Activated T-cell treated with anti-CD3 and anti-CD28 coated beads, Interleukin-2, amount 50 U/mL, for 4 hours (primary cell): Measurements from ENCODE around the gene CLSTN2. TPM values are rescaled to one million over a fixed set of nuclear protein-coding genes. Genes with fewer than 3 reads are reported as not detected.

Experiments used
- ATAC-seq, 2 donors: fragments of 200-7000 bp; cut with Tn5 transposase; one replicate each; pipeline ENCODE4 v1.10.0; 2021
- DNase-seq: peaks from one replicate; pipeline ENCODE4 v3.0.0-alpha.2; 2020
- H3K27me3 Mint-ChIP-seq: one replicate; pipeline ENCODE4 v1.8.0; 2021; ENCODE audit warnings: low read depth, mixed read lengths
- H3K36me3 Mint-ChIP-seq: one replicate; pipeline ENCODE4 v1.8.0; 2022; ENCODE audit warnings: mixed read lengths; ENCODE audit not compliant: insufficient read depth
- H3K4me1 Mint-ChIP-seq: one replicate; pipeline ENCODE4 v1.8.0; 2021; ENCODE audit warnings: low read depth, mixed read lengths
- H3K4me3 Mint-ChIP-seq: one replicate; pipeline ENCODE4 v1.8.0; 2021; ENCODE audit warnings: mild to moderate bottlenecking, moderate library complexity, mixed read lengths
- H3K9me3 Mint-ChIP-seq: one replicate; pipeline ENCODE4 v1.8.0; 2021; ENCODE audit warnings: mixed read lengths
- total RNA-seq, 3 donors: library from RNA; stranded (reverse); gene quantifications; one replicate each; pipeline ENCODE4 v1.2.1, GENCODE V29; 2021

Gene CLSTN2
- total RNA-seq, 3 donors from 2014 or later, result under 0.01 to 0.10 (median 0.03) TPM

GRCh38 chr3:140472306-140473020, 537.5 kb downstream of the CLSTN2 start:
- ATAC-seq, result no peak
- H3K4me1 Mint-ChIP-seq, result no peaks in the 10 kb centered on the region

GRCh38 chr3:140487566-140487965, 552.6 kb downstream of the CLSTN2 start:
- ATAC-seq (no peak), DNase-seq (no peak)
- H3K4me1 Mint-ChIP-seq, result no peaks in the 10 kb centered on the region
- H3K27me3 Mint-ChIP-seq, result peaks cover 11% of the 10 kb centered on the region
- no peak overlapping the region for H3K4me3 Mint-ChIP-seq
- peaks cover 3% of the 10 kb centered on the region for H3K9me3 Mint-ChIP-seq
- no peaks in the 10 kb centered on the region for H3K36me3 Mint-ChIP-seq

More at GRCh38 chr3:140472306-140473020, 537.5 kb downstream of the CLSTN2 start:
- H3K27me3 Mint-ChIP-seq, result no peaks in the 10 kb centered on the region
- DNase-seq, result no peak
- no peak overlapping the region for H3K4me3 Mint-ChIP-seq
- no peaks in the 10 kb centered on the region for H3K36me3 Mint-ChIP-seq
- H3K9me3 Mint-ChIP-seq, result no peaks in the 10 kb centered on the region

- no peak for DNase-seq
Observed at GRCh38 chr3:140493271-140493670, 558.3 kb downstream of the CLSTN2 start.

GRCh38 chr3:140494970-140495369, 560.0 kb downstream of the CLSTN2 start:
- Mint-ChIP-seq H3K4me1 (no peaks in the 10 kb centered on the region), H3K27me3 (no peaks in the 10 kb centered on the region), H3K9me3 (no peaks in the 10 kb centered on the region), H3K4me3 (no peak overlapping the region), H3K36me3 (no peaks in the 10 kb centered on the region)
- no peak for DNase-seq
- no peak for ATAC-seq

More at GRCh38 chr3:140493271-140493670, 558.3 kb downstream of the CLSTN2 start:
- no peaks in the 10 kb centered on the region for H3K36me3 Mint-ChIP-seq
- H3K27me3 Mint-ChIP-seq, result no peaks in the 10 kb centered on the region
- H3K9me3 Mint-ChIP-seq, result no peaks in the 10 kb centered on the region
- no peak for ATAC-seq
- H3K4me3 Mint-ChIP-seq, result no peak overlapping the region
- H3K4me1 Mint-ChIP-seq, result no peaks in the 10 kb centered on the region

GRCh38 chr3:140497331-140497730, 562.3 kb downstream of the CLSTN2 start:
- H3K9me3 Mint-ChIP-seq, result no peaks in the 10 kb centered on the region
- ATAC-seq (no peak), DNase-seq (no peak)
- no peaks in the 10 kb centered on the region for H3K4me1 Mint-ChIP-seq
- no peak overlapping the region for H3K4me3 Mint-ChIP-seq
- H3K36me3 Mint-ChIP-seq, result no peaks in the 10 kb centered on the region
- H3K27me3 Mint-ChIP-seq, result no peaks in the 10 kb centered on the region

- no peaks in the 10 kb centered on the region for H3K4me1 Mint-ChIP-seq
- no peaks in the 10 kb centered on the region for H3K36me3 Mint-ChIP-seq
- no peaks in the 10 kb centered on the region for H3K27me3 Mint-ChIP-seq
- ATAC-seq, result no peak
- no peak overlapping the region for H3K4me3 Mint-ChIP-seq
- no peaks in the 10 kb centered on the region for H3K9me3 Mint-ChIP-seq
- no peak for DNase-seq
Observed at GRCh38 chr3:140499114-140499757, 564.3 kb downstream of the CLSTN2 start.

GRCh38 chr3:140500473-140500872, 565.5 kb downstream of the CLSTN2 start:
- no peaks in the 10 kb centered on the region for H3K4me1 Mint-ChIP-seq
- DNase-seq (no peak), ATAC-seq (no peak)
- H3K36me3 Mint-ChIP-seq, result no peaks in the 10 kb centered on the region
- no peak overlapping the region for H3K4me3 Mint-ChIP-seq
- no peaks in the 10 kb centered on the region for H3K27me3 Mint-ChIP-seq
- no peaks in the 10 kb centered on the region for H3K9me3 Mint-ChIP-seq

GRCh38 chr3:140501061-140501769, 566.2 kb downstream of the CLSTN2 start:
- H3K36me3 Mint-ChIP-seq, result no peaks in the 10 kb centered on the region
- DNase-seq, result no peak
- no peaks in the 10 kb centered on the region for H3K27me3 Mint-ChIP-seq
- no peaks in the 10 kb centered on the region for H3K4me1 Mint-ChIP-seq
- ATAC-seq, result no peak
- H3K4me3 Mint-ChIP-seq, result no peak overlapping the region
- no peaks in the 10 kb centered on the region for H3K9me3 Mint-ChIP-seq

- no peaks in the 10 kb centered on the region for H3K9me3 Mint-ChIP-seq
Observed at GRCh38 chr3:140501770-140502364, 566.9 kb downstream of the CLSTN2 start.

GRCh38 chr3:140505213-140505612, 570.2 kb downstream of the CLSTN2 start:
- no peaks in the 10 kb centered on the region for H3K9me3 Mint-ChIP-seq
- H3K27me3 Mint-ChIP-seq, result peaks cover 4% of the 10 kb centered on the region
- no peak overlapping the region for H3K4me3 Mint-ChIP-seq
- no peak for DNase-seq
- H3K4me1 Mint-ChIP-seq, result no peaks in the 10 kb centered on the region
- no peak for ATAC-seq
- H3K36me3 Mint-ChIP-seq, result no peaks in the 10 kb centered on the region

More at GRCh38 chr3:140501770-140502364, 566.9 kb downstream of the CLSTN2 start:
- ATAC-seq (no peak), DNase-seq (no peak)
- Mint-ChIP-seq H3K36me3 (no peaks in the 10 kb centered on the region), H3K4me3 (no peak overlapping the region), H3K27me3 (no peaks in the 10 kb centered on the region), H3K4me1 (no peaks in the 10 kb centered on the region)

GRCh38 chr3:140505876-140506275, 570.9 kb downstream of the CLSTN2 start:
- H3K36me3 Mint-ChIP-seq, result no peaks in the 10 kb centered on the region
- no peaks in the 10 kb centered on the region for H3K4me1 Mint-ChIP-seq
- H3K4me3 Mint-ChIP-seq, result no peak overlapping the region
- ATAC-seq, result no peak
- peaks cover 4% of the 10 kb centered on the region for H3K27me3 Mint-ChIP-seq
- DNase-seq, result no peak
- H3K9me3 Mint-ChIP-seq, result no peaks in the 10 kb centered on the region

GRCh38 chr3:140508550-140508949, 573.6 kb downstream of the CLSTN2 start:
- ATAC-seq (no peak), DNase-seq (no peak)
- Mint-ChIP-seq H3K27me3 (peaks cover 4% of the 10 kb centered on the region), H3K4me3 (no peak overlapping the region), H3K36me3 (no peaks in the 10 kb centered on the region), H3K4me1 (no peaks in the 10 kb centered on the region), H3K9me3 (no peaks in the 10 kb centered on the region)

GRCh38 chr3:140509534-140509933, 574.5 kb downstream of the CLSTN2 start:
- H3K9me3 Mint-ChIP-seq, result no peaks in the 10 kb centered on the region
- no peak for ATAC-seq
- H3K4me3 Mint-ChIP-seq, result no peak overlapping the region
- no peaks in the 10 kb centered on the region for H3K36me3 Mint-ChIP-seq
- H3K4me1 Mint-ChIP-seq, result no peaks in the 10 kb centered on the region
- no peak for DNase-seq
- peaks cover 4% of the 10 kb centered on the region for H3K27me3 Mint-ChIP-seq

- DNase-seq (no peak), ATAC-seq (no peak)
- H3K27me3 Mint-ChIP-seq, result peaks cover 6% of the 10 kb centered on the region
- no peak overlapping the region for H3K4me3 Mint-ChIP-seq
- no peaks in the 10 kb centered on the region for H3K9me3 Mint-ChIP-seq
- H3K36me3 Mint-ChIP-seq, result no peaks in the 10 kb centered on the region
- H3K4me1 Mint-ChIP-seq, result no peaks in the 10 kb centered on the region
Observed at GRCh38 chr3:140510303-140510861, 575.4 kb downstream of the CLSTN2 start.
